ENCODE results near the gene DYNLT4. TPM values are rescaled to one million over a fixed set of nuclear protein-coding genes. Genes with fewer than 3 reads are reported as not detected.

DYNLT4 gene
- total RNA-seq, 1 experiment from 2014 or later: not detected

- DNase-seq (ENCODE audit: low read depth): no peak
These were observed 49.7 kb downstream of the DYNLT4 start for GRCh38 chr1:44757420-44757819.

Other genes with a start within 250 kb of the DYNLT4 start
- 5.5 and 8.2 TPM in 2 replicates for gene TMEM53, start 132.9 kb downstream of the DYNLT4 start, total RNA-seq (2014; rRNA removed; shearing (Covaris generic))
- gene ARMH1, start 132.6 kb downstream of the DYNLT4 start, total RNA-seq (2014; rRNA removed; shearing (Covaris generic)): not detected in 2 replicates
- gene RNU5D-1, start 76.2 kb downstream of the DYNLT4 start, total RNA-seq (2014; rRNA removed; shearing (Covaris generic)): not detected in 2 replicates
- 110 and 117 TPM in 2 replicates for gene KIF2C, start 67.5 kb downstream of the DYNLT4 start, total RNA-seq (2014; rRNA removed; shearing (Covaris generic))
- 2,762 and 2,795 TPM in 2 replicates for gene RPS8, start 31.8 kb downstream of the DYNLT4 start, total RNA-seq (2014; rRNA removed; shearing (Covaris generic))
- gene BEST4, start 19.2 kb downstream of the DYNLT4 start, total RNA-seq (2014; rRNA removed; shearing (Covaris generic)): not detected in 2 replicates
- 6.6 and 8.5 TPM in 2 replicates for gene PLK3, start 7.0 kb downstream of the DYNLT4 start, total RNA-seq (2014; rRNA removed; shearing (Covaris generic))
- gene BTBD19, start 1.2 kb upstream of the DYNLT4 start, total RNA-seq (2014; rRNA removed; shearing (Covaris generic)): 0.03 and 0.29 TPM in 2 replicates
- gene PTCH2, start 35.9 kb upstream of the DYNLT4 start, total RNA-seq (2014; rRNA removed; shearing (Covaris generic)): 0.11 TPM in 1 of 2 replicates, not detected in the other
- gene EIF2B3, start 179.2 kb upstream of the DYNLT4 start, total RNA-seq (2014; rRNA removed; shearing (Covaris generic)): 60.8 and 70.5 TPM in 2 replicates
- 14.0 and 17.1 TPM in 2 replicates for gene HECTD3, start 204.0 kb upstream of the DYNLT4 start, total RNA-seq (2014; rRNA removed; shearing (Covaris generic))
- 90.6 and 118 TPM in 2 replicates for gene UROD, start 204.9 kb upstream of the DYNLT4 start, total RNA-seq (2014; rRNA removed; shearing (Covaris generic))

Data from Daoy (cell line).